ENCODE data around the gene SGMS1. TPM values are rescaled to one million over a fixed set of nuclear protein-coding genes. Genes with fewer than 3 reads are reported as not detected.

Gene SGMS1
- polyA plus RNA-seq, 1 donor from 2014 or later = 8.0 TPM

DNA sequence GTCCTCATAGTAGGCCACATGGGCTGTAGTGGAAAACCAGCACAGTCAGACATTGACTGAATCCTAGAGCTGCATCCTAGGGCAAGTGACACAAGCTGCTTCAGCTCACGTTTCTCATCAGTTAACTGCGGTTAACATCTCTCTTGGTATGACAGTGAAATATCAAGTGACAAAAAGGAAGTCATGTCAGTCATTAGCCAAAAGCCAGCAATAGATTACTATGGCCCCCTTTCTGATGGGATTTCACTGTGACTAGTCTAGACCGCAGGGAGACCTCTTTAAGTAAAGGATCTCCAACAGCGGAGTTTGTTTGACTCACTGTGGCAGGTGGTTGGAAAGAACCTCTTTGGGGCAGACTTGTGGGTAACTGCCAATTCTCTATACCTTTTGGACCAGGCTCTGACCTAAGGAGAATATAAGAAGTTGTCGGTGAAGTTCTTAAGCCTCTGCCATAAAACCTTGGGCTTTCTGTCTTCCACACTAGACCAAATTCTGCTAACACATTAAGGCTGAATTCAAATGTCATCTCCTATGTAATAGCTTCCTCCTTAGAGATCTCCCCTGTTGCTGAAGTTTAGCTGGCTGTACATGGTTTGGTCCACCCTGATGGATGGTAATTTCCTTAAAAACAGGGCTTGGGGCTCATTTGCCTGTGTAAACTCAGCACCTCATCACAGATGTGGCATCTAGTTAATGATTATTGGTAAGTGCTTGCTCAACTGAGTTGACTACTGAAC is 115.3 kb downstream of the SGMS1 start:
- Histone ChIP-seq H3K4me3 (ENCODE audit: low read length) (no peak overlapping the region), H3K27ac (ENCODE audit: low read length) (no peak overlapping the region), H3K9me3 (ENCODE audit: low read length) (no peaks in the 10 kb centered on the region), H3K27me3 (ENCODE audit: insufficient read depth, low read depth, low read length) (no peaks in the 10 kb centered on the region), H3K4me2 (ENCODE audit: low read length) (no peak overlapping the region), H3K36me3 (ENCODE audit: insufficient read depth, low read length) (no peaks in the 10 kb centered on the region), H3F3A (ENCODE audit: insufficient read depth, low read length, poor library complexity, severe bottlenecking) (no peaks in the 10 kb centered on the region), H4K20me1 (ENCODE audit: insufficient read depth) (no peaks in the 10 kb centered on the region), H3K9me2 (ENCODE audit: insufficient read depth, low read length) (no peaks in the 10 kb centered on the region), H2AFZ (ENCODE audit: low read depth, low read length) (no peak overlapping the region), H3K9ac (ENCODE audit: low read length) (no peak overlapping the region), H3K79me2 (replicated peaks; ENCODE audit: insufficient read depth, low read length) (no peaks in the 10 kb centered on the region)
- TF ChIP-seq RAD21 (conservative IDR thresholded peaks at IDR 0.05) (no peak), POLR2AphosphoS5 (IDR thresholded peaks at IDR 0.05) (no peak), TAF1 (IDR thresholded peaks at IDR 0.05; ENCODE audit: low read depth) (no peak), EZH2 (IDR thresholded peaks at IDR 0.05; ENCODE audit: borderline replicate concordance, insufficient read depth, low read length, poor library complexity, severe bottlenecking) (no peak), REST (IDR thresholded peaks at IDR 0.05; ENCODE audit: borderline replicate concordance) (no peak)

- Histone ChIP-seq H3K27ac (ENCODE audit: low read length) (no peak overlapping the region), H3K9me3 (ENCODE audit: low read length) (no peaks in the 10 kb centered on the region), H3F3A (ENCODE audit: insufficient read depth, low read length, poor library complexity, severe bottlenecking) (no peaks in the 10 kb centered on the region), H3K4me2 (ENCODE audit: low read length) (no peak overlapping the region), H2AFZ (ENCODE audit: low read depth, low read length) (no peak overlapping the region), H3K9me2 (ENCODE audit: insufficient read depth, low read length) (no peaks in the 10 kb centered on the region), H4K20me1 (ENCODE audit: insufficient read depth) (no peaks in the 10 kb centered on the region), H3K79me2 (replicated peaks; ENCODE audit: insufficient read depth, low read length) (no peaks in the 10 kb centered on the region), H3K27me3 (ENCODE audit: insufficient read depth, low read depth, low read length) (no peaks in the 10 kb centered on the region), H3K9ac (ENCODE audit: low read length) (no peak overlapping the region), H3K4me3 (ENCODE audit: low read length) (no peak overlapping the region), H3K36me3 (ENCODE audit: insufficient read depth, low read length) (no peaks in the 10 kb centered on the region)
- TF ChIP-seq RAD21 (conservative IDR thresholded peaks at IDR 0.05) (no peak), POLR2AphosphoS5 (IDR thresholded peaks at IDR 0.05) (no peak), MXI1 (conservative IDR thresholded peaks at IDR 0.05; ENCODE audit: poor library complexity, severe bottlenecking) (no peak), EP300 (conservative IDR thresholded peaks at IDR 0.05; ENCODE audit: poor library complexity, severe bottlenecking) (no peak), EZH2 (IDR thresholded peaks at IDR 0.05; ENCODE audit: borderline replicate concordance, insufficient read depth, low read length, poor library complexity, severe bottlenecking) (no peak), SMC3 (conservative IDR thresholded peaks at IDR 0.05; ENCODE audit: poor library complexity) (no peak)
- TF ChIP-seq, protein P1, sequence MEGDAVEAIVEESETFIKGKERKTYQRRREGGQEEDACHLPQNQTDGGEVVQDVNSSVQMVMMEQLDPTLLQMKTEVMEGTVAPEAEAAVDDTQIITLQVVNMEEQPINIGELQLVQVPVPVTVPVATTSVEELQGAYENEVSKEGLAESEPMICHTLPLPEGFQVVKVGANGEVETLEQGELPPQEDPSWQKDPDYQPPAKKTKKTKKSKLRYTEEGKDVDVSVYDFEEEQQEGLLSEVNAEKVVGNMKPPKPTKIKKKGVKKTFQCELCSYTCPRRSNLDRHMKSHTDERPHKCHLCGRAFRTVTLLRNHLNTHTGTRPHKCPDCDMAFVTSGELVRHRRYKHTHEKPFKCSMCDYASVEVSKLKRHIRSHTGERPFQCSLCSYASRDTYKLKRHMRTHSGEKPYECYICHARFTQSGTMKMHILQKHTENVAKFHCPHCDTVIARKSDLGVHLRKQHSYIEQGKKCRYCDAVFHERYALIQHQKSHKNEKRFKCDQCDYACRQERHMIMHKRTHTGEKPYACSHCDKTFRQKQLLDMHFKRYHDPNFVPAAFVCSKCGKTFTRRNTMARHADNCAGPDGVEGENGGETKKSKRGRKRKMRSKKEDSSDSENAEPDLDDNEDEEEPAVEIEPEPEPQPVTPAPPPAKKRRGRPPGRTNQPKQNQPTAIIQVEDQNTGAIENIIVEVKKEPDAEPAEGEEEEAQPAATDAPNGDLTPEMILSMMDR (IDR thresholded peaks at IDR 0.05; ENCODE audit: poor library complexity, severe bottlenecking) = no peak
Measured at GRCh38 chr10:50506861-50507573, 116.7 kb downstream of the SGMS1 start.

Data from neural cell (in vitro differentiated cells).